Measurements from ENCODE around the gene TMEM215.

GRCh38 chr9:32832346-32832745 is 49.0 kb downstream of the TMEM215 start:
- TF ChIP-seq CTCF (IDR thresholded peaks at IDR 0.05) (no peak), EZH2 (IDR thresholded peaks at IDR 0.05) (no peak), EZH2phosphoT487 (IDR thresholded peaks at IDR 0.05) (no peak)

Measured in neural progenitor cell (in vitro differentiated cells).